ENCODE results near the gene ZNF469.

Gene ZNF469

DNA sequence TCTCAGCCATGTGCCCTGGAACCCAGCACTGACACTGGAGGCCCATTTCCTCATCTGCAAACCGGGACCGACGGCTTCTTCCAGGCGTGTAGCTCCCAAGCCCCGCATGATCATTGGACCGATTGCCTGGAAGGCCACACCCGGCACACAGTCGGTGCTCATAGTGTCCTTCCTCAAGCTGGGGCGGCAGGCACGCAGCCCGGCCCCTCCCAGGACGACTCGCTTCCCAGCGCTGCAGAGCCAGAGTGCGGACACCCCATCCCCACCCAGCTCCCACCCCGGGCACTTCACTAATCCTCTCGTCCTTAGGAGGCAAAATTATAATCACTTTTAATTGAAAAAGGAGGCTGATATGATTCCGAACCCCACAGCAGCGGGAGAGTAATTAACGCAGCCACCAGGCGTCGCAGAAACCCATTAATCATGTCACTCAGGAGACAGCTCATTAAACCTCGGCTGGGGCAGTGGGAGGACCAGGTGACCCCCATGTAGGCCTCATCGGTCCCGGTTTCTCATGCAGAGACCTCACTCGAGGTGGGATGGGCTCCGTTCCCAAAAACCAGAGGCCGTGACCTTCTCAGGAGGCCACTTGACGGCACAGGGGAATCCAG is 33.1 kb downstream of the ZNF469 start:
- TF ChIP-seq POLR2A (IDR thresholded peaks at IDR 0.05; ENCODE audit: low read depth, low read length) = no peak
- FAIRE-seq = no peak
- DNase-seq (ENCODE audit: insufficient read length, low spot score) = no peak

- TF ChIP-seq POLR2A (IDR thresholded peaks at IDR 0.05; ENCODE audit: low read depth, low read length) = no peak
- DNase-seq (ENCODE audit: insufficient read length, low spot score) (no peak), FAIRE-seq (no peak)
These were observed 33.9 kb downstream of the ZNF469 start for GRCh38 chr16:88416686-88417085.

DNA sequence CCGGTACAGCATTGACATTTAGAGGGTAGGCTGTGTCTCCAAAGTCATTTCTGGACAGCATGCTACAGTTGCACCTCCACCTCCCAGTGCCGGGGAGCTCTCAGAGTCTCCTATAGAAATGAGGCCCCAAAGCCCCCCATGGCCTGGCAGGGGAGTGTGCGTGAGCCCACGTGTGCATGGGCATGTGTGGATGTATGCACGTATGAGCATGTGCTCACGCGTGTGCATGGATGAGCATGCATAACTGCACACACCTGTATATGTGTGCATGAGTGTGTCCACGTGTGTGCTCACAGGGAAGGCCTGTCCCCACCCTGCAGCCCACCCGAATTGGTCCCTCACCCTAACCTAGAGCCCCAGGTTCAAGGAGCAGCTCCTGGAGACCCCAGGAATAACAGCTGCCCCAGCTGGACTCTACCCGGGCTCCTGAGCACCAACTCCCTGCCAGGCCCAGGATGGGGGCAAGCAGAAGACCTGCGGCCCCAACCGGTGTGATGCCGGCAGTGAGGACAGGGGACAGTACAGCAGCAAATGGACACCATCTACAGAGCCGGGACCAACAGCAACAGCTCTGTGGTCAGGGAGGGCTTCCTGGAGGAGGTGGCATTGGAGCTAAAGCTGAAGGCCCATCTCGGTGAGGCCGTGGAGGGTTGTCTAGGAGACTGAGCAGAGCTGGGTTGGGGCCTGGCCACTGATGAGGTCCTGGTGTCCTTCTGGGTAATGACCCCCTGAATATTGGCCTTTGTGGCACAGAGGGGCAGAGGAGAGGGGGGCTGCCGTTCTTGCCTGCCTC is 35.1 kb downstream of the ZNF469 start:
- DNase-seq (ENCODE audit: insufficient read length, low spot score) = no peak
- no peak for TF ChIP-seq POLR2A (IDR thresholded peaks at IDR 0.05; ENCODE audit: low read depth, low read length)
- FAIRE-seq = no peak

DNA sequence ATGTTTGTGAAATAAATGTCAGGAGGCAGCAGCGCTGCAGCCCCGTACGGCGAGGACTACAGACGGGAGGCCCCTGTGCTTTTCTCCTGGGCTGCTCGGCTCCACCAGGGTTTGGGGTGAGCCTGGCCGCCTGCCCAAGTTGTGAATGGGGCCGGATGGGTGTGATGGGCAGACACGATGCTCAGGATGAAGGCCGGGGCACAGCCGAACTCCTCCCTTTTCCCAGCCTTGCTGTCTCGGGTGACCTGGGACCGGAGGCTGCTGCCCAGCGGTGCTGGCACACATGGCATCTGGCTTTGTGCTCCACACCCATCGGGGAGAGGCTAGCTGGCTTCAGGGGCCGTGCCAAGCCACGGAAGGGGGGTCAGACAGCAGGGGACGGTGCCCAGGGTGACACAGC is 36.1 kb downstream of the ZNF469 start:
- TF ChIP-seq POLR2A (IDR thresholded peaks at IDR 0.05; ENCODE audit: low read depth, low read length) = no peak
- no peak for DNase-seq (ENCODE audit: insufficient read length, low spot score)
- no peak for FAIRE-seq

DNA sequence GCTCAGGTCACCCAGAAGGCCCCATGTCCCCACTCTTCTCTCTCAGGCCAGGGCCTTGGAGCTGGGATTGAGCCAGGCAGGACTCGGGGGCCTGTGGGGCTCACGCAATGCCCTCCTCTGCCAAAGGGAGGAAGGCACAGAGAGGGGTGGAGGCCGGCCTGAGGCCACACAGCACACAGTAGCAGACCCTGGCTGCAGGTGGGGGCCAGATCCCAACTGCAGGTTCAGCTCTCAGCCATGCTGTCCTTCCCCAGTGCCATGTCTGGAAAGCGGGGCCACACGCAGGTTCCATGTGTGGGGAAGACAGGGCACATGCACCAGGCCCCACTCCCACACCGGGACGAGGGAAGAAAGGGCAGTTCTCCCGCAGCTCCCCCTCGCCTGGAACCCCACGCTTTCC is 37.0 kb downstream of the ZNF469 start:
- DNase-seq (ENCODE audit: insufficient read length, low spot score) = no peak
- TF ChIP-seq POLR2A (IDR thresholded peaks at IDR 0.05; ENCODE audit: low read depth, low read length) = no peak
- no peak for FAIRE-seq

GRCh38 chr16:88420496-88420895 is 37.7 kb downstream of the ZNF469 start:
- TF ChIP-seq POLR2A (IDR thresholded peaks at IDR 0.05; ENCODE audit: low read depth, low read length) = no peak
- FAIRE-seq = no peak
- DNase-seq (ENCODE audit: insufficient read length, low spot score) = no peak

DNA sequence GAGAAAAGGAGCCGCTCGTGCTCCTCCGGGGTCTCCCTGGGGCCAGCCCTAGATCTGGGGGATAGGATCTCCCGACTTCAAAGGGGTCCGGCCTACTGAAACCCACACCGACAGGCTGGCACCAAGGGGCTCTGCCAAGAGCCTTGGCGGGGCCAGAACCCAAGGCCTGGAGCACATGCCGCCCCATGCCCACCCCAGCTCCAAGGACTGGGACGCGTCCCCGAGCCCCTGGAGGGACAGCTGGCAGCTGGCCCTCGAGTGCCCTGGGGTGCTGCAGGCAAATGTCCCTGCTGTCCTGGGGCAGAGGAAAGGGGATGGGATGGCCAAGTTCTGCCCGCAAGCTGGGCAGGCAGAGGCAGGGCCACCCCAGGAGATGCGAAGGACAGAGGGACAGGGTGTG is 38.5 kb downstream of the ZNF469 start:
- FAIRE-seq (no peak), DNase-seq (ENCODE audit: insufficient read length, low spot score) (no peak)
- no peak for TF ChIP-seq POLR2A (IDR thresholded peaks at IDR 0.05; ENCODE audit: low read depth, low read length)

DNA sequence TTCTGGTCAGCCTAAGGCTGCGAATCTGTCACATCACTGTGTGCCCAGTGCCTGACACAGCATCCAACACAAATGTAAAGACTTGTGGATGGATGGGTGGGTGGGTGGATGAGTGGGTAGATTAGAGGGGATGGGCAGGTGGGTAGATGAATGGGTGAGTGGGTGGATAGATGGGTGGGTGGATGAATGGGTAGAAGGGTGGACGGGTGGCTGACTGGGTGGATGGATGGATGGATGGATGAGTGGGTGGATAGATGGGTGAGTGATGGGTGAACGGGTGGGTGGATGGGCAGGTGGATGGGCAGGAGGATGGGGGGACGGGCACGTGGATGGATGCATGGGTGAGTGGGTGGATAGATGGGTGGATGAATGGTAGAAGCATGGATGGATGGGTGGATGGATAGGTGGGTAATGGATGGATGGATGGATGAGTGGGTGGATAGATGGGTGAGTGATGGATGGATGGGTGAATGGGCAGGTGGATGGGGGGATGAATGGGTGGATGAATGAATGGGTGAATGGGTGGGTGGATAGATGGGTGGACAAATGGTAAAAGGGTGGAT is 39.2 kb downstream of the ZNF469 start:
- TF ChIP-seq POLR2A (IDR thresholded peaks at IDR 0.05; ENCODE audit: low read depth, low read length) = no peak
- DNase-seq (ENCODE audit: insufficient read length, low spot score) (no peak), FAIRE-seq (no peak)

- no peak for FAIRE-seq
- DNase-seq (ENCODE audit: insufficient read length, low spot score) = no peak
- TF ChIP-seq POLR2A (IDR thresholded peaks at IDR 0.05; ENCODE audit: low read depth, low read length) = no peak
These were observed 40.1 kb downstream of the ZNF469 start for GRCh38 chr16:88422733-88423447.

DNA sequence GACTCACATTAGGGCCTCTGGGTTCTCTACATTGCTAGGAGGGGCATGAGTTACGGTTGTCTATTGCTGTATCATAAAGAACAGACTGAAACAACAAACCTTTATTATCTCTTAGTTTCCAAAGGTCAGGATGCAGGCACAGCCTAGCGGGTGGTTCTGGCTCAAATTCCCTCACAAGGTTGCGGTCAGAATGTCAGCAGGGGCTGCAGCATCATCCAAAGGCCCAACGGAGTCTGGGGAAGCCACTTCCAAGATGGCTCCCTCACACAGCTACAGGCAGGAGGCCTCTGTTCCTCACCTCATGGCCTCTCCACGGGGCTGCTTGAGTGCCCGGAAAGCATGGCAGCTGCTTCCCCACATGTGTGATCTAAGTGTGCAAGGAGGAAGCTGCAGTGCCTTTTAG is 40.7 kb downstream of the ZNF469 start:
- TF ChIP-seq POLR2A (IDR thresholded peaks at IDR 0.05; ENCODE audit: low read depth, low read length) = no peak
- no peak for DNase-seq (ENCODE audit: insufficient read length, low spot score)
- no peak for FAIRE-seq

GRCh38 chr16:88424587-88425235 is 42.0 kb downstream of the ZNF469 start:
- FAIRE-seq (no peak), DNase-seq (ENCODE audit: insufficient read length, low spot score) (no peak)
- TF ChIP-seq POLR2A (IDR thresholded peaks at IDR 0.05; ENCODE audit: low read depth, low read length) = no peak

- no peak for FAIRE-seq
- TF ChIP-seq POLR2A (IDR thresholded peaks at IDR 0.05; ENCODE audit: low read depth, low read length) = no peak
- DNase-seq (ENCODE audit: insufficient read length, low spot score) = no peak
These were observed 43.3 kb downstream of the ZNF469 start for GRCh38 chr16:88426018-88426417.

DNA sequence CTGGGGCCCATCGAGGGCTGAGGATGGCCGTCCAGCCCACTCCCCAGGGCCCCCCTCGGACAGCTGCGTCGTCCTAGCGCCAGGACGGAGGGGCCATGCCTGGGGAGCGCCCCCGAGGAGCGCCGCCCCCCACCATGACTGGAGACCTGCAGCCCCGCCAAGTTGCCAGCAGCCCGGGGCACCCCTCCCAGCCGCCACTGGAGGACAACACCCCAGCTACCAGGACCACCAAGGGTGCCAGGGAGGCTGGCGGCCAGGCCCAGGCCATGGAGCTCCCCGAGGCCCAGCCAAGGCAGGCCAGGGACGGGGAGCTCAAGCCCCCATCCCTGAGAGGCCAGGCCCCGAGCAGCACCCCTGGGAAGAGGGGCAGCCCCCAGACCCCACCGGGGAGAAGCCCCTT is 44.6 kb downstream of the ZNF469 start:
- no peak for TF ChIP-seq POLR2A (IDR thresholded peaks at IDR 0.05; ENCODE audit: low read depth, low read length)
- FAIRE-seq (no peak), DNase-seq (ENCODE audit: insufficient read length, low spot score) (no peak)

DNA sequence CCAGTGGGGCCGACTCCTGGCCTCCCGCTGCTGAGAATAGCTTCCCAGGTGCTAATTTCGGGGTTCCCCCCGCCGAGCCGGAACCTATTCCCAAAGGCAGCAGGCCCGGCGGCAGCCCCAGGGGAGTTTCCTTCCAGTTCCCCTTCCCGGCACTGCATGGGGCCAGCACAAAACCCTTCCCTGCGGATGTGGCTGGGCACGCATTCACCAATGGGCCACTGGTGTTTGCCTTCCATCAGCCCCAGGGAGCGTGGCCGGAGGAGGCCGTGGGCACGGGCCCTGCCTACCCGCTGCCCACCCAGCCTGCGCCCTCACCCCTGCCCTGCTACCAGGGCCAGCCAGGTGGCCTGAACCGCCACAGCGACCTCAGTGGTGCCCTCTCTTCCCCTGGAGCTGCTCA is 45.4 kb downstream of the ZNF469 start:
- DNase-seq (ENCODE audit: insufficient read length, low spot score) (no peak), FAIRE-seq (no peak)
- no peak for TF ChIP-seq POLR2A (IDR thresholded peaks at IDR 0.05; ENCODE audit: low read depth, low read length)
